Measurements from ENCODE around the gene TRERF1. TPM values are rescaled to one million over a fixed set of nuclear protein-coding genes. Genes with fewer than 3 reads are reported as not detected.

Gene TRERF1
- total and polyA plus RNA-seq, 9 donors, result 4.5 to 13.7 (median 7.8) TPM

GRCh38 chr6:42391441-42391840, 60.3 kb downstream of the TRERF1 start:
- WGBS, 3 donors, result 92 to 96% (median 94%) methylated on average over 6 of the region's 6 CpGs
- TF ChIP-seq CTCF (IDR thresholded peaks at IDR 0.05), result no peak
- TF ChIP-seq EP300 (IDR thresholded peaks at IDR 0.05), result no peak
- TF ChIP-seq POLR2A (IDR thresholded peaks at IDR 0.05), result no peak
- no peak overlapping the region for H3K27ac ChIP-seq
- no peak for DNase-seq
- H3K4me1 ChIP-seq (ENCODE audit: insufficient read depth), result no peaks in the 10 kb centered on the region
- no peak overlapping the region for H3K4me3 ChIP-seq
- no peaks in the 10 kb centered on the region for H3K36me3 ChIP-seq
- intact Hi-C loops (cut with DNase I), result no loop called here
- no peaks in the 10 kb centered on the region for H3K9me3 ChIP-seq
- H3K27me3 ChIP-seq, result no peaks in the 10 kb centered on the region

DNA sequence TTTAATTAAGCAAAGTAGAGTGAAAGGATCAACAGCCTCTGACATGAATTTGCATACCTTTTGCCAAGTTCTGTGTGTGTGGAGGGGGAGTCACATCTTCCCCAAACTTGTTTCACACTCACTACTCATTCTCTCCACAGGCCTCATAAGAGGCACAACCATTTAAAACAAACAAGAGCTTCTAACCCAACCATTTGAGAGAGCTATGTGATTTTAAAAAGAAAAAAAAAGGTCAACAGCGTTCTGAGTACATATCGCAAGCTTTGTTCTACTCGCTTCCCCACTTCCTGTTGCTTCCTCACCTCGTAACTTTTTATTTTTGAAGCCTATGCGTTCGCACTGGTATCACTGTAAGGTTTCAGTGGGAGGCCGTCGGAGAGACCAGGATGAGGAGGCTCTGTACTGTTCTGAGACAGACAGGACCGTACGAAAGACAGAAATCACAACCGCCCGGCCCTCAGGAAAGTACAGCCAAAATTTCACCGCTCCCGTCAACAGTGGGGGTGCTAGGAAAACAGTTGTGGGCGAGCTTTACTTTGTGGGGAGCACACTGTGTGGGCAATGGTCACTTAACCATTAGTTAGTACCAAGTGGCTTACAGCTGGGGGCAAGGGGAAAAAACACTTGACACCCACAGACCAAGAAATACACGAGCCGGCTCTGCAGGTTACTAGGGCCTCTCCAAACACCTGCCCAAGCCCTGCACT, 61.3 kb downstream of the TRERF1 start:
- no peaks in the 10 kb centered on the region for H3K27me3 ChIP-seq
- H3K27ac ChIP-seq, result no peak overlapping the region
- DNase-seq, result no peak
- H3K36me3 ChIP-seq, result no peaks in the 10 kb centered on the region
- H3K9me3 ChIP-seq, result no peaks in the 10 kb centered on the region
- no peaks in the 10 kb centered on the region for H3K4me1 ChIP-seq (ENCODE audit: insufficient read depth)
- TF ChIP-seq POLR2A (IDR thresholded peaks at IDR 0.05) (no peak), EP300 (IDR thresholded peaks at IDR 0.05) (no peak), CTCF (IDR thresholded peaks at IDR 0.05) (no peak)
- intact Hi-C loops (cut with DNase I), result no loop called here
- WGBS, 3 donors, result 88 to 92% (median 91%) methylated on average over 17 of the region's 17 CpGs
- no peak overlapping the region for H3K4me3 ChIP-seq

- no peaks in the 10 kb centered on the region for H3K36me3 ChIP-seq
- no peak overlapping the region for H3K4me3 ChIP-seq
- H3K27ac ChIP-seq, result no peak overlapping the region
- intact Hi-C loops (cut with DNase I), result no loop called here
- TF ChIP-seq EP300 (IDR thresholded peaks at IDR 0.05) (no peak), POLR2A (IDR thresholded peaks at IDR 0.05) (no peak), CTCF (IDR thresholded peaks at IDR 0.05) (no peak)
- H3K9me3 ChIP-seq, result no peaks in the 10 kb centered on the region
- DNase-seq, result no peak
- 88 to 93% (median 90%) methylated on average over 6 of the region's 6 CpGs for WGBS, 3 donors
- no peaks in the 10 kb centered on the region for H3K27me3 ChIP-seq
- H3K4me1 ChIP-seq (ENCODE audit: insufficient read depth), result no peaks in the 10 kb centered on the region
Measured at GRCh38 chr6:42389736-42390135, 62.0 kb downstream of the TRERF1 start.

DNA sequence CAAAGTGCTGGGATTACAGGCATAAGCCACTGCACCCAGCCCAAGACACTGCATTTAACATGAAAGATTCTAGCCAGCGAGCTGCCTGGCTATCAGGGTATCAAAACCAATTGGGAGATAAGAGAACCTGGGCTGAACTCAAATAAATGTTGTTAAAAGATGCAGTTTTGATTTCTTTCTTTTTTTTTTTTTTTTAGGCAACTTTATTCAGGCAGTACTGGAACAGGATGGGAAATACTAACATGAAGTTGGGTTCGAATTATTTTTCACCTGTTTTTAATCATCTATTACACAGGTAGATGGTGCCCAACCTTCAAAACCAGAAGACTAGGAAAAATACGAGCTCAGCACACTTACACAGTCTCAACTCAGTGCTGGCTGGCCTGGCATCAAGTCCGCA, 63.7 kb downstream of the TRERF1 start:
- Histone ChIP-seq H3K4me3 (no peak overlapping the region), H3K36me3 (no peaks in the 10 kb centered on the region), H3K27ac (no peak overlapping the region), H3K4me1 (ENCODE audit: insufficient read depth) (no peaks in the 10 kb centered on the region), H3K9me3 (no peaks in the 10 kb centered on the region), H3K27me3 (no peaks in the 10 kb centered on the region)
- no peak for DNase-seq
- intact Hi-C loops (cut with DNase I), result no loop called here
- TF ChIP-seq POLR2A (IDR thresholded peaks at IDR 0.05), result no peak
- no peak for TF ChIP-seq CTCF (IDR thresholded peaks at IDR 0.05)
- TF ChIP-seq EP300 (IDR thresholded peaks at IDR 0.05), result no peak
- WGBS, 3 donors, result 92 to 96% (median 94%) methylated on average over 4 of the region's 4 CpGs
